Spleen (tissue), 7 donors: ENCODE measurements around the gene PRPF40A.

Source experiments
- POLR2AphosphoS5 ChIP-seq, 3 donors: sonication (generic); formaldehyde crosslinking; IDR thresholded peaks; one replicate each; pipeline ENCODE4 v1.5.1; 2017; ENCODE audit warnings: antibody characterized with exemption in 3 of 3
- TF ChIP-seq, protein P1 (sequence below), 11 experiments: fragments of 200-600 bp in 7 of 11; fragments of 450-650 bp in 4 of 11; sonication (generic) in 4 of 11; IDR thresholded peaks in 8 of 11; conservative IDR thresholded peaks in 3 of 11; 1 replicate in 7 of 11; 2 replicates in 4 of 11; pipeline versions ENCODE4 v1.4.0 to v1.8.0; 2016 to 2021; ENCODE audit warnings: antibody characterized with exemption in 11 of 11, inconsistent platforms in 4 of 11, mild to moderate bottlenecking in 1 of 11
- donor health status: DM: no; HTN: no; CAD: no; lungs with moderate emphysema.
- donor health status: DM: no; HTN: no; CAD: no.
- donor health status: DM: no; HTN: no; CAD: no.

DNA sequence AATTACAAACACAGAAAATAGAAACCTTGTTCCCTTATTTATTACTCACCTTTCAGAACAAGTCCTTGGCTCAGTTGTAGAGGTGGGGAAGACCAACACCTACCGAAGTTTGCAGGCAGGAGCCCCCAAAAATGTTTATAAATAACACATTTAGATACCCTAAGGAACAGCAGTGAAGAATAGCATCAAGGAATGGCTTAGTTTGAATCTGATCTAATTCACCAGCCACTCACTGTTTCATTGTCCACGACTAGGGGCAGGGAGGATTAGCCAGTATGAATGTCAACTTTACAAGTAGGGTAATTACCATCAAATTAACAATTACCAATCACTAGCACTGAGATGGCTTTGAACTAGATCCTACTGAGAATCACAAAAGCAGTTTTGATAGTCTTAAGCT lies 65.4 kb downstream of the PRPF40A start:
- TF ChIP-seq, protein P1, sequence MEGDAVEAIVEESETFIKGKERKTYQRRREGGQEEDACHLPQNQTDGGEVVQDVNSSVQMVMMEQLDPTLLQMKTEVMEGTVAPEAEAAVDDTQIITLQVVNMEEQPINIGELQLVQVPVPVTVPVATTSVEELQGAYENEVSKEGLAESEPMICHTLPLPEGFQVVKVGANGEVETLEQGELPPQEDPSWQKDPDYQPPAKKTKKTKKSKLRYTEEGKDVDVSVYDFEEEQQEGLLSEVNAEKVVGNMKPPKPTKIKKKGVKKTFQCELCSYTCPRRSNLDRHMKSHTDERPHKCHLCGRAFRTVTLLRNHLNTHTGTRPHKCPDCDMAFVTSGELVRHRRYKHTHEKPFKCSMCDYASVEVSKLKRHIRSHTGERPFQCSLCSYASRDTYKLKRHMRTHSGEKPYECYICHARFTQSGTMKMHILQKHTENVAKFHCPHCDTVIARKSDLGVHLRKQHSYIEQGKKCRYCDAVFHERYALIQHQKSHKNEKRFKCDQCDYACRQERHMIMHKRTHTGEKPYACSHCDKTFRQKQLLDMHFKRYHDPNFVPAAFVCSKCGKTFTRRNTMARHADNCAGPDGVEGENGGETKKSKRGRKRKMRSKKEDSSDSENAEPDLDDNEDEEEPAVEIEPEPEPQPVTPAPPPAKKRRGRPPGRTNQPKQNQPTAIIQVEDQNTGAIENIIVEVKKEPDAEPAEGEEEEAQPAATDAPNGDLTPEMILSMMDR (IDR thresholded peaks at IDR 0.05 in 8 of 11, conservative IDR thresholded peaks at IDR 0.05 in 3 of 11) = no peak
- TF ChIP-seq POLR2AphosphoS5 (IDR thresholded peaks at IDR 0.05) = no peak
